ENCODE measurements around the gene HTRA1. TPM values are rescaled to one million over a fixed set of nuclear protein-coding genes. Genes with fewer than 3 reads are reported as not detected.

HTRA1 gene
- total RNA-seq, 1 experiment from 2014 or later: 157 TPM

- ChIA-PET CTCF (no interaction called here), POLR2A (no interaction called here)
- no peak for TF ChIP-seq CTCF (IDR thresholded peaks at IDR 0.05; ENCODE audit: unreplicated experiment)
- Mint-ChIP-seq H3K27me3 (ENCODE audit: insufficient read depth, unreplicated experiment) (no peaks in the 10 kb centered on the region), H3K27ac (ENCODE audit: low read depth, unreplicated experiment) (no peak overlapping the region), H3K4me1 (ENCODE audit: insufficient read depth, unreplicated experiment) (peaks cover 13% of the 10 kb centered on the region), H3K4me3 (ENCODE audit: unreplicated experiment) (no peak overlapping the region), H3K9me3 (ENCODE audit: unreplicated experiment) (no peaks in the 10 kb centered on the region), H3K36me3 (ENCODE audit: insufficient read depth, unreplicated experiment) (no peaks in the 10 kb centered on the region)
- BruUV-seq (replicated peaks): no TSS peak
- intact Hi-C loops (cut with micrococcal nuclease): no loop called here
- no peak for DNase-seq (ENCODE audit: unreplicated experiment)
Measured at GRCh38 chr10:122546242-122546641, 84.9 kb downstream of the HTRA1 start.

- no peaks in the 10 kb centered on the region for H3K9me3 Mint-ChIP-seq (ENCODE audit: unreplicated experiment)
- TF ChIP-seq CTCF (IDR thresholded peaks at IDR 0.05; ENCODE audit: unreplicated experiment): no peak
- H3K27ac Mint-ChIP-seq (ENCODE audit: low read depth, unreplicated experiment): no peak overlapping the region
- intact Hi-C loops (cut with micrococcal nuclease): no loop called here
- H3K27me3 Mint-ChIP-seq (ENCODE audit: insufficient read depth, unreplicated experiment): no peaks in the 10 kb centered on the region
- no peak overlapping the region for H3K4me3 Mint-ChIP-seq (ENCODE audit: unreplicated experiment)
- peaks cover 12% of the 10 kb centered on the region for H3K4me1 Mint-ChIP-seq (ENCODE audit: insufficient read depth, unreplicated experiment)
- H3K36me3 Mint-ChIP-seq (ENCODE audit: insufficient read depth, unreplicated experiment): no peaks in the 10 kb centered on the region
- DNase-seq (ENCODE audit: unreplicated experiment): no peak
- BruUV-seq (replicated peaks): no TSS peak
- POLR2A ChIA-PET: interaction anchor here (0.6 to 1.2 kb wide), 3 partner anchors 17 to 79 kb away, joined by 3 to 4 read pairs (median 3); no protein-coding TSS in a partner anchor
- CTCF ChIA-PET: interaction anchor here (0.8 to 1.1 kb wide), 3 partner anchors 10 to 19 kb away, joined by 3 to 6 read pairs (median 3); no protein-coding TSS in a partner anchor
Measured at GRCh38 chr10:122548407-122549085, 87.2 kb downstream of the HTRA1 start.

- H3K36me3 Mint-ChIP-seq (ENCODE audit: insufficient read depth, unreplicated experiment): no peaks in the 10 kb centered on the region
- BruUV-seq (replicated peaks): no TSS peak
Measured at GRCh38 chr10:122549636-122550035, 88.3 kb downstream of the HTRA1 start.

GRCh38 chr10:122550427-122550826, 89.1 kb downstream of the HTRA1 start:
- intact Hi-C loops (cut with micrococcal nuclease): no loop called here
- DNase-seq (ENCODE audit: unreplicated experiment): no peak
- Mint-ChIP-seq H3K4me1 (ENCODE audit: insufficient read depth, unreplicated experiment) (peaks cover 6% of the 10 kb centered on the region), H3K9me3 (ENCODE audit: unreplicated experiment) (no peaks in the 10 kb centered on the region), H3K4me3 (ENCODE audit: unreplicated experiment) (no peak overlapping the region), H3K36me3 (ENCODE audit: insufficient read depth, unreplicated experiment) (no peaks in the 10 kb centered on the region), H3K27me3 (ENCODE audit: insufficient read depth, unreplicated experiment) (no peaks in the 10 kb centered on the region), H3K27ac (ENCODE audit: low read depth, unreplicated experiment) (no peak overlapping the region)
- ChIA-PET POLR2A (no interaction called here), CTCF (no interaction called here)
- no TSS peak for BruUV-seq (replicated peaks)
- TF ChIP-seq CTCF (IDR thresholded peaks at IDR 0.05; ENCODE audit: unreplicated experiment): no peak

More at GRCh38 chr10:122549636-122550035, 88.3 kb downstream of the HTRA1 start:
- intact Hi-C loops (cut with micrococcal nuclease): no loop called here
- DNase-seq (ENCODE audit: unreplicated experiment): no peak
- ChIA-PET POLR2A (no interaction called here), CTCF (no interaction called here)
- H3K4me1 Mint-ChIP-seq (ENCODE audit: insufficient read depth, unreplicated experiment): peaks cover 6% of the 10 kb centered on the region
- TF ChIP-seq CTCF (IDR thresholded peaks at IDR 0.05; ENCODE audit: unreplicated experiment): no peak
- H3K27ac Mint-ChIP-seq (ENCODE audit: low read depth, unreplicated experiment): no peak overlapping the region
- no peak overlapping the region for H3K4me3 Mint-ChIP-seq (ENCODE audit: unreplicated experiment)
- no peaks in the 10 kb centered on the region for H3K9me3 Mint-ChIP-seq (ENCODE audit: unreplicated experiment)
- no peaks in the 10 kb centered on the region for H3K27me3 Mint-ChIP-seq (ENCODE audit: insufficient read depth, unreplicated experiment)
